Measurements from ENCODE around the gene ANKS4B.
A peak's percentile ranks its signal among the peaks of the same experiment; 100 is the strongest.
"Not testable (repeated sequence)": the region's sequence is repeated elsewhere in the genome, so short reads cannot be mapped to it uniquely, and the experiment has no call there.

The ANKS4B gene

GRCh38 chr16:21272763-21273162 lies 39.3 kb downstream of the ANKS4B start:
- H3K9me3 ChIP-seq (ENCODE audit: control insufficient read depth in 2 of 2, low read length in 2 of 2); H3K27me3 ChIP-seq (ENCODE audit: control insufficient read depth in 2 of 2, insufficient read depth in 2 of 2, low read length in 2 of 2); H3K9ac ChIP-seq (ENCODE audit: low read depth in 1 of 2, low read length in 2 of 2); H3K36me3 ChIP-seq (ENCODE audit: control insufficient read depth in 2 of 2, insufficient read depth in 2 of 2, low read length in 2 of 2); H3K4me3 ChIP-seq (ENCODE audit: low read length in 2 of 2); H3K4me1 ChIP-seq (ENCODE audit: control insufficient read depth in 2 of 2, insufficient read depth in 2 of 2, low read length in 2 of 2); H3K27ac ChIP-seq (ENCODE audit: low read depth in 2 of 2, low read length in 2 of 2): not testable (repeated sequence)

DNA sequence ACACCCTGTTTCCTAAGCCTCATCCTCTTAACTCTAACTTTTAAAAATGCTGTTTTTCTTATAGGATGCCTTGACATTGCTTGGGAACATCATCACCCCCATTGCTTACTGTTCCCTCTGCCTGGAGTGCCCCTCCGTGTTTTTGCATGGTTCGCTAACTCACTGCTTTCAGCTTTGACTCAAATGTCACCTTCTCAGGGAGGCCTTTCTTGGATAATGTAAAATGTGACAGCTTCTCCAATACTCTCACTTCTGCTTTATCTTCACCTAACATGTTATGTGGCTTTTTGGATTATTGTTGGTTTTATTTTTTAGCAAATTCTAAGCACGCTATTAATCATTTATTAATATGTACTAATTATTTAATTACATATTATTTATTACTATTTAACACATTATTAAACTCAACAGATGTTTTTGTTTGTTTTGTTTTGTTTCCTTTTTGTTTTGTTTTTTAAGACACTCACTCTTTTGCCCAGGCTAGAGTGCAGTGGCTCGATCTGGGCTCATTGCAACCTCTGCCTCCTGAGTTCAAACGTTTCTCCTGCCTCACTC lies 40.8 kb downstream of the ANKS4B start:
- H3K4me1 ChIP-seq (ENCODE audit: control insufficient read depth in 2 of 2, insufficient read depth in 2 of 2, low read length in 2 of 2): peaks cover 6 to 7% of the 10 kb centered on the region in 2 donors
- no peak overlapping the region for H3K27ac ChIP-seq (ENCODE audit: low read depth in 2 of 2, low read length in 2 of 2)
- H3K27me3 ChIP-seq (ENCODE audit: control insufficient read depth in 2 of 2, insufficient read depth in 2 of 2, low read length in 2 of 2): no peaks in the 10 kb centered on the region
- H3K4me3 ChIP-seq (ENCODE audit: low read length in 2 of 2): no peak overlapping the region
- H3K9ac ChIP-seq (ENCODE audit: low read depth in 1 of 2, low read length in 2 of 2): no peak overlapping the region
- peaks cover 0 to 2% of the 10 kb centered on the region in 2 donors for H3K36me3 ChIP-seq (ENCODE audit: control insufficient read depth in 2 of 2, insufficient read depth in 2 of 2, low read length in 2 of 2)
- no peaks in the 10 kb centered on the region for H3K9me3 ChIP-seq (ENCODE audit: control insufficient read depth in 2 of 2, low read length in 2 of 2)

DNA sequence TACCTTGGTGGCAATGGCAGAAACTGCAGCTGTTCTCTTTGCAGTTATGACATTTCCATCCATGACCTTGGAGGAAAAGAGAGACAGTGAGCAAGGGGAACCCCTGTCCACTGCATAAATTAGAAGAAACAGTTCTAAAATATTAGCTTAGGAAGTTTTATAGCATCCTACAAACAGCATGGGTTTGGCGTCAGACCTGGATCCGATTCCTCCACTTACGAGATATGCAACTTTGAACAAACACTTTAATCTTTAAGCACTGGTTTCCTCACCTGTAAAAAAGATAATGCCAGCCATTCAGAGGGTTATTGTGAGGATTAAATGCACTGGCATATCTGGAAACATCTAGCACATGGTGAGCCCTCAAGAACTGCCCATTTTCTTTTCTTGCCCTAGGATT lies 42.0 kb downstream of the ANKS4B start:
- H3K27ac ChIP-seq (ENCODE audit: low read depth in 2 of 2, low read length in 2 of 2): no peak overlapping the region
- H3K9ac ChIP-seq (ENCODE audit: low read depth in 1 of 2, low read length in 2 of 2): no peak overlapping the region
- H3K9me3 ChIP-seq (ENCODE audit: control insufficient read depth in 2 of 2, low read length in 2 of 2): no peaks in the 10 kb centered on the region
- no peak overlapping the region for H3K4me3 ChIP-seq (ENCODE audit: low read length in 2 of 2)
- peaks cover 6 to 7% of the 10 kb centered on the region in 2 donors for H3K4me1 ChIP-seq (ENCODE audit: control insufficient read depth in 2 of 2, insufficient read depth in 2 of 2, low read length in 2 of 2)
- peaks cover 0 to 2% of the 10 kb centered on the region in 2 donors for H3K36me3 ChIP-seq (ENCODE audit: control insufficient read depth in 2 of 2, insufficient read depth in 2 of 2, low read length in 2 of 2)
- no peaks in the 10 kb centered on the region for H3K27me3 ChIP-seq (ENCODE audit: control insufficient read depth in 2 of 2, insufficient read depth in 2 of 2, low read length in 2 of 2)

- H3K27me3 ChIP-seq (ENCODE audit: control insufficient read depth in 2 of 2, insufficient read depth in 2 of 2, low read length in 2 of 2): no peaks in the 10 kb centered on the region
- H3K27ac ChIP-seq (ENCODE audit: low read depth in 2 of 2, low read length in 2 of 2): no peak overlapping the region
- peaks cover 0 to 2% of the 10 kb centered on the region in 2 donors for H3K36me3 ChIP-seq (ENCODE audit: control insufficient read depth in 2 of 2, insufficient read depth in 2 of 2, low read length in 2 of 2)
- no peak overlapping the region for H3K9ac ChIP-seq (ENCODE audit: low read depth in 1 of 2, low read length in 2 of 2)
- H3K4me1 ChIP-seq (ENCODE audit: control insufficient read depth in 2 of 2, insufficient read depth in 2 of 2, low read length in 2 of 2): peaks cover 6 to 7% of the 10 kb centered on the region in 2 donors
- no peak overlapping the region for H3K4me3 ChIP-seq (ENCODE audit: low read length in 2 of 2)
- no peaks in the 10 kb centered on the region for H3K9me3 ChIP-seq (ENCODE audit: control insufficient read depth in 2 of 2, low read length in 2 of 2)
These were observed 42.6 kb downstream of the ANKS4B start for GRCh38 chr16:21276090-21276489.

- peak overlapping the region; percentile 34 to 67 for H3K27ac ChIP-seq (ENCODE audit: low read depth in 2 of 2, low read length in 2 of 2)
- peaks cover 6 to 7% of the 10 kb centered on the region in 2 donors for H3K4me1 ChIP-seq (ENCODE audit: control insufficient read depth in 2 of 2, insufficient read depth in 2 of 2, low read length in 2 of 2)
- peaks cover 0 to 2% of the 10 kb centered on the region in 2 donors for H3K36me3 ChIP-seq (ENCODE audit: control insufficient read depth in 2 of 2, insufficient read depth in 2 of 2, low read length in 2 of 2)
- H3K9ac ChIP-seq (ENCODE audit: low read depth in 1 of 2, low read length in 2 of 2): peak overlapping the region; percentile 48 to 81
- no peaks in the 10 kb centered on the region for H3K27me3 ChIP-seq (ENCODE audit: control insufficient read depth in 2 of 2, insufficient read depth in 2 of 2, low read length in 2 of 2)
- H3K4me3 ChIP-seq (ENCODE audit: low read length in 2 of 2): peak overlapping the region; percentile 77 to 81
- no peaks in the 10 kb centered on the region for H3K9me3 ChIP-seq (ENCODE audit: control insufficient read depth in 2 of 2, low read length in 2 of 2)
These were observed 43.8 kb downstream of the ANKS4B start for GRCh38 chr16:21277045-21277926.

DNA sequence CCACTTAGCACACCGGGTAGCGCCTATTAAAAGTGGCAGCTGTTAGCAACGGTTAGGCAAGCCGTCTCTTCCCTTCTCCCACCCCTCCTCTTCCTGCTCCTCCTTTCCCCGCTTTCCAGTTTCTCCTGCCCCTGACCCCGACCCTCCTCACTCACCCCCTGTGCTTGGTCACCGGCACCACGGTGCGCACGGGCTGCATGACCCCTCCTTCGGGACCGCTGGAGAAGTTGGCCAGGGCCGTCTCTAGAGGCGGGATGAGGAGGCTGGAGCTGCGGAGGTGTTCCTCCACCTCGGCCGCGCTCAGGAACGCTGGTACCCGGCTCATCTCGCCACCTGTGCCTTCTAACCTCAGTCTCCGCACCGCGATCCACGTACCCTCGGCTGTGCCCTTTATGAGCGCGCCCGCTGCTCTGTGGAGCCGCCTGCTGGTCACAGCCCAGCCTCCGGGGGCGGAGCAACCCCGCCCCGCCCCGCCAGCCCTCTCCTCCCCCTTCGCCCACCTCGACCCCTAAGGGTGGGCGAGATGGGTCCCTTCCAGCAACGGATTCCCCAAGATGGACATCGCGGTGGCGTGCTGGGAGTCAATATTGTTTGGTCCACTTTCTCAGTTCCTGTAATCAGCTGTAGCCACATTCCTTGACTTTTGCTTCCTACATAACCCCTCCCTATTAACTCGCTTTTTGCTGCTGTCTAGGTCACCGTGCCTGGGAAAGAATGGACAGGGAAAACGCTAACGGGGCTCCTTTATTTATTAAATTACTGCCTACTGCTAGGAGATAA lies 44.6 kb downstream of the ANKS4B start, which contains the start of gene CRYM:
TSS of gene CRYM (minus strand) at position 364 of the 780 bp plus-strand sequence. CDS start at position 325, 39 bp downstream.
- Histone ChIP-seq H3K27me3 (ENCODE audit: control insufficient read depth in 2 of 2, insufficient read depth in 2 of 2, low read length in 2 of 2) (no peaks in the 10 kb centered on the region), H3K36me3 (ENCODE audit: control insufficient read depth in 2 of 2, insufficient read depth in 2 of 2, low read length in 2 of 2) (peaks cover 0 to 2% of the 10 kb centered on the region in 2 donors), H3K27ac (ENCODE audit: low read depth in 2 of 2, low read length in 2 of 2) (peak within 1 kb of the TSS; percentile 34 to 67), H3K9me3 (ENCODE audit: control insufficient read depth in 2 of 2, low read length in 2 of 2) (no peaks in the 10 kb centered on the region), H3K4me1 (ENCODE audit: control insufficient read depth in 2 of 2, insufficient read depth in 2 of 2, low read length in 2 of 2) (peaks cover 6 to 7% of the 10 kb centered on the region in 2 donors), H3K9ac (ENCODE audit: low read depth in 1 of 2, low read length in 2 of 2) (peak within 1 kb of the TSS; percentile 48 to 81), H3K4me3 (ENCODE audit: low read length in 2 of 2) (peak within 1 kb of the TSS; percentile 77 to 81)

DNA sequence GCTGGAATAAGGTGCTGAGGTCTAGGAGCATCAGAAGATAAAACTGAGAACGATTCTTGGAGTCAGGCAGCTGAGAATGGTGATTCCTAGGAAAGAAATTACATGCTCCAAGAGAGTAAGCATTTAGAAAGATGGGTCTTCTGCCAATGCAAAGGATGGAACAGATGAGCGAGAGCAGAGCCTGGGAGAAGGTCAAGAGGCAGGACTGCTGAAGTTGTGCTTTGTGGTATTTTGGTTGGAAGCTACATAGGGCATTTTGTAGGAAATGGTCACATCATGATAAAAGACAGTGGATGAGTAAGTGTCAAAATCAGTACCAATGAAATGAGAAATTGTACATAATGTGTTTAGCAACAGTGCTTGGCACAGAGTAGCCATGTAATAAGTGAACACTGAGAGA lies 46.0 kb downstream of the ANKS4B start:
- Histone ChIP-seq H3K4me1 (ENCODE audit: control insufficient read depth in 2 of 2, insufficient read depth in 2 of 2, low read length in 2 of 2) (peaks cover 6 to 11% of the 10 kb centered on the region in 2 donors), H3K4me3 (ENCODE audit: low read length in 2 of 2) (no peak overlapping the region), H3K27ac (ENCODE audit: low read depth in 2 of 2, low read length in 2 of 2) (no peak overlapping the region), H3K9me3 (ENCODE audit: control insufficient read depth in 2 of 2, low read length in 2 of 2) (no peaks in the 10 kb centered on the region), H3K27me3 (ENCODE audit: control insufficient read depth in 2 of 2, insufficient read depth in 2 of 2, low read length in 2 of 2) (peaks cover 0 to 3% of the 10 kb centered on the region in 2 donors), H3K36me3 (ENCODE audit: control insufficient read depth in 2 of 2, insufficient read depth in 2 of 2, low read length in 2 of 2) (peaks cover 0 to 2% of the 10 kb centered on the region in 2 donors), H3K9ac (ENCODE audit: low read depth in 1 of 2, low read length in 2 of 2) (no peak overlapping the region)

- Histone ChIP-seq H3K27ac (ENCODE audit: low read depth in 2 of 2, low read length in 2 of 2) (no peak overlapping the region), H3K36me3 (ENCODE audit: control insufficient read depth in 2 of 2, insufficient read depth in 2 of 2, low read length in 2 of 2) (no peaks in the 10 kb centered on the region), H3K27me3 (ENCODE audit: control insufficient read depth in 2 of 2, insufficient read depth in 2 of 2, low read length in 2 of 2) (peaks cover 0 to 3% of the 10 kb centered on the region in 2 donors)
These were observed 48.3 kb downstream of the ANKS4B start for GRCh38 chr16:21281698-21282389.

DNA sequence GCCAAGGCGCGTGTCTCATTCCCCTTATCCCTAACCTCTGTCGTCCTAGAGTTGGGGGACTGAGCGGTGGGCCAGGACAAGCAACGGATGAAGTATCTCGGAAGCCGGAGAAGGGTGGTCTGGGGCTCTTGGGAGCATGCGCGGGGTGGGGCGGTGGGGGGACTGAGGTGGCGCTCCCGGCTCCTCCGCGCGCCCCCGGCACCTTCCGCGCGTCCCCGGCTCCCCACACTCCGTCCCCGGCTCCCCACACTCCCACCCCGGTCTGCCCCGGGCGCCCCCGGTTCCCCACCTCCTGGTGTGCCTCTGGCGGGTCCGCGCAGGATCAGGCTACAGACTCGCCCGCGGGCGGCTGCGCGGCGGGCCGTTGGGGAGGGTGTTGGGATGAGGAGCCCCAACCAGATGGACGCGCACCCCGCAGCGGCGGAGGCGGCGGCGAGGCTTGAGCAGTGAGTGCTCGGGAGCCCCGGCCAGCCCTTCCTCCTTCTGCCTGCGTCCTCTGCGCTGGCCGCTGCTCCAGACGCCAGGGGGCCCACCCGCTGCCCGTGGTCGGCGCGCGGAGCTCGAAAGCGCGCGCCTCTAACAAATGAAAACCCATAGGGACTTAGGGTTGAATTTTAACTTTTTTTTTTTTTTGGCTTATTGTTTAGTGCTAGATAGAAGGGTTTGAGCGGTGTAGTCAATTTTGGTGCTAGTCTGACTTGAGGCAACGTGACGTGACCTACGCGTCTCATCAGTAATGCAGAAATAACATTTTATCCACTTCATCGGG lies 50.2 kb downstream of the ANKS4B start:
- Histone ChIP-seq H3K4me3 (ENCODE audit: low read length in 2 of 2) (peak overlapping the region; percentile 35 to 63), H3K4me1 (ENCODE audit: control insufficient read depth in 2 of 2, insufficient read depth in 2 of 2, low read length in 2 of 2) (peaks cover 0 to 4% of the 10 kb centered on the region in 2 donors), H3K36me3 (ENCODE audit: control insufficient read depth in 2 of 2, insufficient read depth in 2 of 2, low read length in 2 of 2) (no peaks in the 10 kb centered on the region), H3K9me3 (ENCODE audit: control insufficient read depth in 2 of 2, low read length in 2 of 2) (no peaks in the 10 kb centered on the region), H3K27me3 (ENCODE audit: control insufficient read depth in 2 of 2, insufficient read depth in 2 of 2, low read length in 2 of 2) (peaks cover 0 to 3% of the 10 kb centered on the region in 2 donors), H3K9ac (ENCODE audit: low read depth in 1 of 2, low read length in 2 of 2) (no peak overlapping the region), H3K27ac (ENCODE audit: low read depth in 2 of 2, low read length in 2 of 2) (no peak overlapping the region)

More at GRCh38 chr16:21281698-21282389, 48.3 kb downstream of the ANKS4B start:
- no peak overlapping the region for H3K9ac ChIP-seq (ENCODE audit: low read depth in 1 of 2, low read length in 2 of 2)
- no peak overlapping the region for H3K4me3 ChIP-seq (ENCODE audit: low read length in 2 of 2)
- H3K9me3 ChIP-seq (ENCODE audit: control insufficient read depth in 2 of 2, low read length in 2 of 2): no peaks in the 10 kb centered on the region
- peaks cover 6 to 11% of the 10 kb centered on the region in 2 donors for H3K4me1 ChIP-seq (ENCODE audit: control insufficient read depth in 2 of 2, insufficient read depth in 2 of 2, low read length in 2 of 2)
